HG03108 (cell line): ENCODE measurements around the gene EIF2B5.
"Not testable (repeated sequence)": the region's sequence is repeated elsewhere in the genome, so short reads cannot be mapped to it uniquely, and the experiment has no call there.

Experiments used
- ATAC-seq: cut with Tn5 transposase; IDR thresholded peaks from one replicate; pipeline ENCODE4 v1.9.1; 2021; ENCODE audit warnings: moderate library complexity; ENCODE audit not compliant: unreplicated experiment

Gene EIF2B5

DNA sequence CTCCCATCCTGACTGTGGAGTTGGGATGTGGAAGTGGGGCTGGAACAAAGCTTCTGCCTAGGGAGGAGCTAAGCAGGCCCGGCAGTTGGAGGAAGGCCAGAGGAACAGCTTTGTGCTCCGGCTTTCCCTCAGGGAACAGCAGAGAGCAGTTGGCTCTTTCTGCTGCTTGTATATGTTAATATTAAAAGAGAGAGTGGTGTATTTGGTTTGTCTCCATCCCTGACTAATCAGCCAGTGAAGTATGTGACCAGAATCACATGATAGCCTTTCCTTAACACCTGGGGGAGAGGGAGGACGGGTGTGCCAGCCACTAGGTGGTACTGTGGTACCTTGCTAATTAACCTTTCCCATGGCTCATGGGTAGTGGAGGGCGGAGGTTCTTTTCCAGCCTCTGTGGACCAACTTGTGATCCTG is 10.0 kb downstream of the EIF2B5 start:
- peak; percentile 55 for ATAC-seq

DNA sequence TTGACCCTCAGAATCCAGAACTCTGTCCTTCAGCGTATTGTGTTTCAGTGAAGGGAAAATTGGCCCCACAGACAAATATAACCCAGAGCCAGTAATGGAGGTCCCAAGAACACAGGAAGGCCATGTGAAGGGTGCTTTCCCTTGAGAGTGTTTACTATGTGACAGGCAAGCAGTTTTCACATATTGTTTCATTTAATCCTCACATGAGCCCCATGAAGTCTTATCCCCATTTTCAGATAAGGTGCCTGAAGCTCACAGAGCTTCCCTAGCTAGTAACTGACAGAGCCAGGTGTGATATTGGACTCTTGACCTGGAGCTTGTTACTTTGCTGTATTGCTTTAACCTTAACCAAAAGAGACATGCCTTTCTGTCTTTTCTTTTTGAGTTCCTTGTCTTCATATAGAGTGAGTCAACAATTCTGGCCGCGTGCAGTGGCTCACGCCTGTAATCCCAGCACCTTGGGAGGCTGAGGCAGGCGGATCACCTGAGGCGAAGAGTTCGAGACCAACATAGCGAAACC is 10.7 kb downstream of the EIF2B5 start:
- ATAC-seq: no peak

DNA sequence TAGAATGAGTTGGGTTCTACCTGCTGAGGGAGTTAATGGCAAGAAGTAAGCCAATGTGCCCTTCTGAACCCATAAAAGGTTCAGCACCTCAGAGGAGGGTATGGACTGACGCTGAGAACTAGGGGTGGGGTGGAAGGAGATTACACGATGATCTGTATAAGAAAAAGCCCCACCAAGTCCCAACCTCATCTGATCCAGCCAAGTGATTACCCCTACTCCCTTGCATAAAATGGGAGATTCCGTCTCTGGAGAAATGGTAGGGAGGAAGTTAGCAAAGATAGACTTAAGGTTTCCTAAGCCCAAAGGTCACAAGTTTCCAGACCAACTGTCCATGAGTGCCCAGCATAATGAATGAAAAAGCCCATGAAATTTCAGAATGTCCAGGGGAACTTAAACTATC is 12.9 kb downstream of the EIF2B5 start:
- ATAC-seq: no peak

GRCh38 chr3:184149123-184149522 is 14.0 kb downstream of the EIF2B5 start:
- no peak for ATAC-seq

DNA sequence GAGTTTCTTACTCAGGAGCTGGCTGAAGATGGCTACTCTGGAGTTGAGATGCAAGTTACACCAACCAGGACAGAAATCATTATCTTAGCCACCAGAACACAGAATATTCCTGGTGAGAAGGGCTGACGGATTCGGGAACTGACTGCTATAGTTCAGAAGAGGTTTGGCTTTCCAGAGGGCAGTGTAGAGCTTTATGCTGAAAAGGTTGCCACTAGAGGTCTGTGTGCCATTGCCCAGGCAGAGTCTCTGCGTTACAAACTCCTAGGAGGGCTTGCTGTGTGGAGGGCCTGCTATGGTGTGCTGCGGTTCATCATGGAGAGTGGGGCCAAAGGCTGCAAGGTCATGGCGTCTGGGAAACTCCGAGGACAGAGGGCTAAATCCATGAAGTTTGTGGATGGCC is 14.6 kb downstream of the EIF2B5 start:
- not testable (repeated sequence) for ATAC-seq

GRCh38 chr3:184154885-184155643 is 19.9 kb downstream of the EIF2B5 start, which contains the start of gene DVL3:
TSS of gene DVL3 (plus strand) at chr3:184155377. CDS start at chr3:184155636, 259 bp downstream.
- ATAC-seq: peak; percentile 82

GRCh38 chr3:184155644-184156521 is 20.7 kb downstream of the EIF2B5 start:
- ATAC-seq: peak; percentile 9

DNA sequence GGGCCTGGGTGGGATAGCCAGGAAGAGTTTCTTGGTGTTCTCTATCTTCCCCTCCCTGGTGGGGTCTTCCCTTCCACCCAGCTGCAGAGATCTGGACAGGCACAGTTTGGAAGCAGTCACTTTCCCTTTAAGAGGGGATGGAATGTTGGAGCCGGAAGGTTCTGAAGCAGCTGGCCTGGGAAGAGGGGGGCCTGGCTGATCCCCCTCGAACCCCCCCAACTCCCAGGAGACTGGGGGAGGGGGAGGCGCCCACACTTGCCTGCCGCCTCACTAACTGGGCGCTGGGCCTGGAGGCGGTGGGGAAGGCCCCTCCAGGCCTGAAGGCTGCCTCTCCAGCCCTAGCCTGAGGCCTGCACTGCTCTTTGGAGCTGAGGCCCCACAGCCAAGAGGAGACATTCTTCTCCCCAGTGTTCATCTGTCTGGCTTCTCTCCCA is 21.4 kb downstream of the EIF2B5 start:
- ATAC-seq: no peak

- ATAC-seq: no peak
Observed at GRCh38 chr3:184157206-184157605, 22.0 kb downstream of the EIF2B5 start.

DNA sequence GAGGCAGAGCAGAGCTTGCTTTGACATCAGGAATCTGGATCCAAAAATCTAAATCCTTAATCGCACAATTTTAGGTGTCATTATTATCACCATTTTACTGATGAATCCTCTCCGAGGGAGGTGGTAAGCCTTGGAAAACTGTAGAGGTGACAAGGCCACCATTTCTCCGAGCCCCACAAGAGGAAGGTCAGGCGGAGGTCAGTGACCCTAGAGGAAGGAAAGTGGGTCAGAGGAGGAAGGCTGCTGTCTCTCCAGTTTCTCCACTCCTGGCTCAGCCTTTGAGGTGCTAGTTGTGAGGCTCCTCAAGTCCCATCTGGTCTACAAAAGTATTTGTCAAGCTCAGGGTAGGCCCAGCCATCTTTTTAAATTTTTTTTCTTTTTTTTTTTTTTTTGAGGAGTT is 23.2 kb downstream of the EIF2B5 start:
- no peak for ATAC-seq

GRCh38 chr3:184160456-184160855 is 25.3 kb downstream of the EIF2B5 start:
- ATAC-seq: no peak

- ATAC-seq: not testable (repeated sequence)
Observed at GRCh38 chr3:184162571-184163070, 27.5 kb downstream of the EIF2B5 start.

- no peak for ATAC-seq
Observed at GRCh38 chr3:184164648-184165330, 29.6 kb downstream of the EIF2B5 start.

- ATAC-seq: no peak
Observed at GRCh38 chr3:184165543-184165942, 30.4 kb downstream of the EIF2B5 start.

DNA sequence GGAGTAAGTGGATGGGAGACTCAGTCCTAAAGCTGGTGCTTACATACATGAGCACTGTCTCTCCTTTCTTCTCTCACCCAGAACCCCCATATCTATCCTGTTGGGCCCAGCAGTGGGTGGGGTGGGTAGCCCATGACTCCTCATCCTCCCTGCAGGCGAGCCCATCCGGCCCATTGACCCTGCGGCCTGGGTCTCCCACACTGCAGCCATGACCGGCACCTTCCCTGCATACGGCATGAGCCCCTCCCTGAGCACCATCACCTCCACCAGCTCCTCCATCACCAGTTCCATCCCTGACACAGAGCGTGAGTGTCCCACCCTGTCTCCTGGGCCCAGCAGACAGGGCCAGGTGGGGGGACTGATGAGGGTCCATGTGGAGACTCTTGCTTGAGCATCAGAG is 31.5 kb downstream of the EIF2B5 start:
- no peak for ATAC-seq

DNA sequence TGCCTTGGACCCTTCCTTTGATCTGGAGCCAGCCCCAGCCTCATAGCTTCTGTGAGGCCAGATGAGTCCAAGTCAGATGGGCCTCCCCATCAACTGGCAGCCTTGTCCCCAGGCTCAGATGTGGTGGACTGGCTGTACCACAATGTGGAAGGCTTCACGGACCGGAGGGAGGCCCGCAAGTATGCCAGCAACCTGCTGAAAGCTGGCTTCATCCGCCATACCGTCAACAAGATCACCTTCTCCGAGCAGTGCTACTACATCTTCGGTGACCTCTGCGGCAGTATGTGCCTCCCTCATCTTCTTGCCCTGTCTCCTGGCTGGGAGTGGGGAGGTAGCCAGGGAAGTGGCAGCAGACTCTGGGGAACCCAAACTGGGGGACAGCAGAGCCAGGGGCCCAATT is 32.6 kb downstream of the EIF2B5 start:
- ATAC-seq: no peak

GRCh38 chr3:184168363-184169120 is 33.4 kb downstream of the EIF2B5 start:
- no peak for ATAC-seq

DNA sequence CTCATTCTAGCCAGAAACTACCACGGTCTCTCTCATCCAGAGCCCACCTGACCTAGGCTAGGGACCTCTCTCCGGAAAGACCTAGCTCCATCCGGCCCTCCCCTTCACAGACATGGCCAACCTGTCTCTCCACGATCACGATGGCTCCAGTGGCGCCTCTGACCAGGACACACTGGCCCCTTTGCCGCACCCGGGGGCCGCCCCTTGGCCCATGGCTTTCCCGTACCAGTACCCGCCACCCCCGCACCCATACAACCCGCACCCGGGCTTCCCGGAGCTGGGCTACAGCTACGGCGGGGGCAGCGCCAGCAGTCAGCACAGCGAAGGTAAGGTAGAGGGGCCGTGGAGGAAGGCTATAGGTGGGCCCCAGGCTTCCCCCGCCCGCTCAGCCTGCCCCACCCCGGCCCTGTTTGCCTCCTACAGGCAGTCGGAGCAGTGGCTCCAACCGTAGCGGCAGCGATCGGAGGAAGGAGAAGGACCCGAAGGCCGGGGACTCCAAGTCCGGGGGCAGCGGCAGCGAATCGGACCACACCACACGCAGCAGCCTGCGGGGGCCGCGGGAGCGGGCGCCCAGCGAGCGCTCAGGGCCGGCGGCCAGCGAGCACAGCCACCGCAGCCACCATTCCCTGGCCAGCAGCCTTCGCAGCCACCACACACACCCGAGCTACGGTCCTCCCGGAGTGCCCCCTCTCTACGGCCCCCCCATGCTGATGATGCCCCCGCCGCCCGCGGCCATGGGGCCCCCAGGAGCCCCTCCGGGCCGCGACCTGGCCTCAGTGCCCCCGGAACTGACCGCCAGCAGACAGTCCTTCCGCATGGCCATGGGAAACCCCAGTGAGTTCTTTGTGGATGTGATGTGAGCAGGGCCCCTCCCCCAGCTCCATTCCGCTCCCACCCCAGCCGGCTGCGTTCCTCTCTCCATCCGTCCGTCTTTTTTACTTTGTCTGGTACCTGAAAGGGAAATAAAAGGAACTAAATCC is 35.0 kb downstream of the EIF2B5 start:
- ATAC-seq: no peak

DNA sequence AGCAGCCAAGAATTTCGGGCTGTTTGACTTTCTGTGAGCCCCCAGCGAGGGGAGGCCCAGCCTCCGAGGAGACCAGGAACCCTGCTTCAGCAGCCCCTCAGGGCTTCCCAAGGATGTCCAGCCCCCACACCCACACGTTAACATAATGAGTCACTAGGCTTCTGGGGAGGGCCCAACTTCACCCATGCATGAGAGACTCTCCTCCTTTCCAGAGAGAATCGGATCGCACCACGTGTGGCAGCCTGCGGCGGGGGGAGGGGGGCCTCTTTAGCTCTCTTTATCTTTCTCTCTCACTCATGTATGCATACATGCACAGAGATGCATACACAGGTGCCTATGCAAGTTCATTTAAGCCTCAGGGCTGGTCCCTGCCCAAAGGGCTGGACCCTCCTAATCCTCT is 36.4 kb downstream of the EIF2B5 start:
- ATAC-seq: no peak
